Activated CD4-positive, alpha-beta T cell treated with anti-CD3 and anti-CD28 coated beads, Interleukin-2, amount 10 ng/mL, durations not matched to agents 24 days and 14 days (primary cell): ENCODE data around the gene CDH4. TPM values are rescaled to one million over a fixed set of nuclear protein-coding genes. Genes with fewer than 3 reads are reported as not detected.
"Not testable (repeated sequence)": the region's sequence is repeated elsewhere in the genome, so short reads cannot be mapped to it uniquely, and the experiment has no call there.

Source experiments
- DNase-seq: peaks from one replicate; pipeline ENCODE4 v3.0.0; 2022
- H3K27ac Mint-ChIP-seq: one replicate; pipeline ENCODE4 v1.8.0; 2022; ENCODE audit warnings: mild to moderate bottlenecking, mixed read lengths
- H3K27me3 Mint-ChIP-seq: one replicate; pipeline ENCODE4 v1.8.0; 2022; ENCODE audit warnings: mixed read lengths
- H3K36me3 Mint-ChIP-seq: one replicate; pipeline ENCODE4 v1.8.0; 2022; ENCODE audit warnings: low read depth, mild to moderate bottlenecking, mixed read lengths
- H3K4me1 Mint-ChIP-seq: one replicate; pipeline ENCODE4 v1.8.0; 2021; ENCODE audit warnings: mixed read lengths
- H3K4me3 Mint-ChIP-seq: one replicate; pipeline ENCODE4 v1.8.0; 2022; ENCODE audit warnings: mild to moderate bottlenecking, moderate library complexity, mixed read lengths
- H3K9me3 Mint-ChIP-seq: one replicate; pipeline ENCODE4 v1.8.0; 2021; ENCODE audit warnings: mixed read lengths
- intact Hi-C: fragments of 100-400 bp; cut with micrococcal nuclease; formaldehyde crosslinking; loops from one replicate; pipeline ENCODE4 v1.15.1; 2023
- total RNA-seq: library from RNA; stranded (reverse); gene quantifications from 2 replicates; pipeline ENCODE4 v1.2.3, GENCODE V29; 2022

Gene CDH4
- total RNA-seq, 1 donor from 2014 or later, result not detected

GRCh38 chr20:61424011-61424627, 172.1 kb downstream of the CDH4 start:
- Mint-ChIP-seq H3K4me1 (no peaks in the 10 kb centered on the region), H3K4me3 (no peak overlapping the region), H3K27me3 (no peaks in the 10 kb centered on the region), H3K27ac (no peak overlapping the region), H3K36me3 (no peaks in the 10 kb centered on the region), H3K9me3 (no peaks in the 10 kb centered on the region)
- intact Hi-C loops, result no loop called here
- no peak for DNase-seq

GRCh38 chr20:61424628-61425420, 172.8 kb downstream of the CDH4 start:
- no peaks in the 10 kb centered on the region for H3K36me3 Mint-ChIP-seq
- H3K9me3 Mint-ChIP-seq, result no peaks in the 10 kb centered on the region
- H3K4me1 Mint-ChIP-seq, result no peaks in the 10 kb centered on the region
- H3K27me3 Mint-ChIP-seq, result no peaks in the 10 kb centered on the region
- H3K27ac Mint-ChIP-seq, result no peak overlapping the region
- H3K4me3 Mint-ChIP-seq, result no peak overlapping the region
- intact Hi-C loops, result no loop called here
- no peak for DNase-seq

GRCh38 chr20:61425541-61425991, 173.5 kb downstream of the CDH4 start:
- H3K4me1 Mint-ChIP-seq, H3K4me3 Mint-ChIP-seq, H3K9me3 Mint-ChIP-seq, intact Hi-C loops, H3K36me3 Mint-ChIP-seq, H3K27me3 Mint-ChIP-seq, H3K27ac Mint-ChIP-seq, DNase-seq: not testable (repeated sequence)

GRCh38 chr20:61426352-61426751, 174.3 kb downstream of the CDH4 start:
- intact Hi-C loops, result no loop called here

GRCh38 chr20:61429458-61430227, 177.6 kb downstream of the CDH4 start:
- DNase-seq, result no peak
- Mint-ChIP-seq H3K27ac (no peak overlapping the region), H3K4me3 (no peak overlapping the region), H3K4me1 (no peaks in the 10 kb centered on the region), H3K9me3 (no peaks in the 10 kb centered on the region), H3K36me3 (no peaks in the 10 kb centered on the region), H3K27me3 (no peaks in the 10 kb centered on the region)
- intact Hi-C loops, result no loop called here

More at GRCh38 chr20:61426352-61426751, 174.3 kb downstream of the CDH4 start:
- no peak overlapping the region for H3K4me3 Mint-ChIP-seq
- H3K36me3 Mint-ChIP-seq, result no peaks in the 10 kb centered on the region
- no peaks in the 10 kb centered on the region for H3K9me3 Mint-ChIP-seq
- no peaks in the 10 kb centered on the region for H3K27me3 Mint-ChIP-seq
- no peaks in the 10 kb centered on the region for H3K4me1 Mint-ChIP-seq
- no peak for DNase-seq
- H3K27ac Mint-ChIP-seq, result no peak overlapping the region

GRCh38 chr20:61430228-61430624, 178.2 kb downstream of the CDH4 start:
- Mint-ChIP-seq H3K27ac (no peak overlapping the region), H3K4me1 (no peaks in the 10 kb centered on the region), H3K4me3 (no peak overlapping the region), H3K36me3 (no peaks in the 10 kb centered on the region), H3K9me3 (no peaks in the 10 kb centered on the region), H3K27me3 (no peaks in the 10 kb centered on the region)
- intact Hi-C loops, result no loop called here
- DNase-seq, result no peak

- no peak for DNase-seq
- Mint-ChIP-seq H3K9me3 (no peaks in the 10 kb centered on the region), H3K27me3 (no peaks in the 10 kb centered on the region), H3K36me3 (no peaks in the 10 kb centered on the region), H3K4me3 (no peak overlapping the region), H3K27ac (no peak overlapping the region), H3K4me1 (no peaks in the 10 kb centered on the region)
- intact Hi-C loops, result no loop called here
Measured at GRCh38 chr20:61433176-61433575, 181.1 kb downstream of the CDH4 start.

GRCh38 chr20:61433816-61434215, 181.8 kb downstream of the CDH4 start:
- H3K9me3 Mint-ChIP-seq, result no peaks in the 10 kb centered on the region
- intact Hi-C loops, result no loop called here
- H3K27me3 Mint-ChIP-seq, result no peaks in the 10 kb centered on the region
- H3K4me1 Mint-ChIP-seq, result no peaks in the 10 kb centered on the region
- H3K36me3 Mint-ChIP-seq, result no peaks in the 10 kb centered on the region
- no peak overlapping the region for H3K27ac Mint-ChIP-seq
- DNase-seq, result no peak
- no peak overlapping the region for H3K4me3 Mint-ChIP-seq

- Mint-ChIP-seq H3K27me3 (no peaks in the 10 kb centered on the region), H3K4me3 (no peak overlapping the region), H3K9me3 (no peaks in the 10 kb centered on the region), H3K36me3 (no peaks in the 10 kb centered on the region), H3K4me1 (no peaks in the 10 kb centered on the region), H3K27ac (no peak overlapping the region)
- intact Hi-C loops, result no loop called here
- DNase-seq, result no peak
Measured at GRCh38 chr20:61434341-61434781, 182.3 kb downstream of the CDH4 start.

GRCh38 chr20:61435184-61435822, 183.2 kb downstream of the CDH4 start:
- no peaks in the 10 kb centered on the region for H3K9me3 Mint-ChIP-seq
- DNase-seq, result no peak
- H3K4me1 Mint-ChIP-seq, result no peaks in the 10 kb centered on the region
- no peaks in the 10 kb centered on the region for H3K27me3 Mint-ChIP-seq
- H3K36me3 Mint-ChIP-seq, result no peaks in the 10 kb centered on the region
- H3K4me3 Mint-ChIP-seq, result no peak overlapping the region
- H3K27ac Mint-ChIP-seq, result no peak overlapping the region
- intact Hi-C loops, result no loop called here

- H3K4me3 Mint-ChIP-seq, result no peak overlapping the region
- no peak for DNase-seq
- no peaks in the 10 kb centered on the region for H3K27me3 Mint-ChIP-seq
- intact Hi-C loops, result no loop called here
- no peaks in the 10 kb centered on the region for H3K36me3 Mint-ChIP-seq
- no peaks in the 10 kb centered on the region for H3K4me1 Mint-ChIP-seq
- H3K9me3 Mint-ChIP-seq, result no peaks in the 10 kb centered on the region
- no peak overlapping the region for H3K27ac Mint-ChIP-seq
Measured at GRCh38 chr20:61435823-61436220, 183.8 kb downstream of the CDH4 start.

GRCh38 chr20:61436283-61436666, 184.2 kb downstream of the CDH4 start:
- Mint-ChIP-seq H3K27me3 (no peaks in the 10 kb centered on the region), H3K27ac (no peak overlapping the region)

GRCh38 chr20:61436667-61437279, 184.7 kb downstream of the CDH4 start:
- no peaks in the 10 kb centered on the region for H3K4me1 Mint-ChIP-seq
- intact Hi-C loops, result no loop called here
- no peaks in the 10 kb centered on the region for H3K9me3 Mint-ChIP-seq
- no peak overlapping the region for H3K4me3 Mint-ChIP-seq
- DNase-seq, result no peak
- H3K27me3 Mint-ChIP-seq, result no peaks in the 10 kb centered on the region
- no peaks in the 10 kb centered on the region for H3K36me3 Mint-ChIP-seq
- H3K27ac Mint-ChIP-seq, result no peak overlapping the region

More at GRCh38 chr20:61436283-61436666, 184.2 kb downstream of the CDH4 start:
- H3K36me3 Mint-ChIP-seq, result no peaks in the 10 kb centered on the region
- DNase-seq, result no peak
- H3K4me3 Mint-ChIP-seq, result no peak overlapping the region
- intact Hi-C loops, result no loop called here
- H3K4me1 Mint-ChIP-seq, result no peaks in the 10 kb centered on the region
- no peaks in the 10 kb centered on the region for H3K9me3 Mint-ChIP-seq
